Skeletal muscle tissue (tissue), 4 donors: ENCODE results near the gene LDHA. TPM values are rescaled to one million over a fixed set of nuclear protein-coding genes. Genes with fewer than 3 reads are reported as not detected.

ENCODE experiments used
- H3K27ac ChIP-seq: one replicate; pipeline ENCODE4 v1.7.0; 2013; ENCODE audit warnings: mild to moderate bottlenecking, low read depth, low read length, inconsistent platforms
- H3K27me3 ChIP-seq, 3 donors: one replicate each; pipeline ENCODE4 v1.7.0; 2013; ENCODE audit warnings: low read length in 3 of 3; ENCODE audit not compliant: control insufficient read depth in 3 of 3, insufficient read depth in 3 of 3
- H3K36me3 ChIP-seq, 3 donors: one replicate each; pipeline ENCODE4 v1.7.0; 2013; ENCODE audit warnings: low read length in 3 of 3; ENCODE audit not compliant: control insufficient read depth in 3 of 3, insufficient read depth in 3 of 3
- H3K4me1 ChIP-seq, 3 donors: one replicate each; pipeline ENCODE4 v1.7.0; 2013; ENCODE audit warnings: low read length in 3 of 3, mild to moderate bottlenecking in 3 of 3; ENCODE audit not compliant: control insufficient read depth in 3 of 3, insufficient read depth in 3 of 3
- H3K4me3 ChIP-seq, 3 donors: one replicate each; pipeline ENCODE4 v1.7.0; 2013; ENCODE audit warnings: low read length in 3 of 3
- H3K9ac ChIP-seq, 3 donors: one replicate each; pipeline ENCODE4 v1.7.0; 2013; ENCODE audit warnings: low read length in 3 of 3, mild to moderate bottlenecking in 3 of 3, moderate library complexity in 2 of 3, low read depth in 1 of 3
- H3K9me3 ChIP-seq, 3 donors: one replicate each; pipeline ENCODE4 v1.7.0; 2013; ENCODE audit warnings: low read length in 3 of 3; ENCODE audit not compliant: control insufficient read depth in 3 of 3
- total RNA-seq: library from RNA; depleted of rRNA; stranded (reverse); fragments of >200 nt; gene quantifications from one replicate; pipeline ENCODE4 v1.2.3, GENCODE V29; 2014
- donor health status: Osteomylitis.

Gene LDHA
- total RNA-seq, 1 donor from 2014 or later: 390 TPM

GRCh38 chr11:18369398-18369797 lies 25.0 kb upstream of the LDHA start:
- H3K4me1 ChIP-seq: peaks cover 0 to 6% (median 0%) of the 10 kb centered on the region in 3 donors
- peak overlapping the region; percentile 21 for H3K27ac ChIP-seq
- peaks cover 13 to 18% (median 17%) of the 10 kb centered on the region in 3 donors for H3K36me3 ChIP-seq
- H3K9me3 ChIP-seq: no peaks in the 10 kb centered on the region
- no peak overlapping the region for H3K4me3 ChIP-seq
- H3K27me3 ChIP-seq: no peaks in the 10 kb centered on the region
- H3K9ac ChIP-seq: no peak overlapping the region

GRCh38 chr11:18371279-18371678 lies 23.1 kb upstream of the LDHA start:
- H3K36me3 ChIP-seq: peaks cover 0 to 7% (median 2%) of the 10 kb centered on the region in 3 donors
- H3K27me3 ChIP-seq: no peaks in the 10 kb centered on the region
- H3K4me1 ChIP-seq: peaks cover 0 to 6% (median 0%) of the 10 kb centered on the region in 3 donors
- H3K27ac ChIP-seq: no peak overlapping the region
- no peak overlapping the region for H3K9ac ChIP-seq
- no peak overlapping the region for H3K4me3 ChIP-seq
- H3K9me3 ChIP-seq: no peaks in the 10 kb centered on the region

- Histone ChIP-seq H3K9ac (no peak overlapping the region), H3K4me3 (no peak overlapping the region), H3K27me3 (no peaks in the 10 kb centered on the region), H3K36me3 (peaks cover 0 to 2% (median 0%) of the 10 kb centered on the region in 3 donors), H3K27ac (no peak overlapping the region), H3K4me1 (peaks cover 0 to 6% (median 0%) of the 10 kb centered on the region in 3 donors), H3K9me3 (no peaks in the 10 kb centered on the region)
Measured at GRCh38 chr11:18372201-18372600, 22.2 kb upstream of the LDHA start.

- Histone ChIP-seq H3K4me3 (no peak overlapping the region), H3K27me3 (no peaks in the 10 kb centered on the region), H3K36me3 (no peaks in the 10 kb centered on the region), H3K9me3 (no peaks in the 10 kb centered on the region), H3K9ac (no peak overlapping the region), H3K4me1 (no peaks in the 10 kb centered on the region), H3K27ac (no peak overlapping the region)
Measured at GRCh38 chr11:18374956-18375355, 19.4 kb upstream of the LDHA start.

GRCh38 chr11:18375941-18376340 lies 18.4 kb upstream of the LDHA start:
- Histone ChIP-seq H3K9ac (no peak overlapping the region), H3K4me3 (no peak overlapping the region), H3K9me3 (no peaks in the 10 kb centered on the region), H3K27me3 (no peaks in the 10 kb centered on the region), H3K4me1 (no peaks in the 10 kb centered on the region), H3K27ac (no peak overlapping the region), H3K36me3 (no peaks in the 10 kb centered on the region)

- Histone ChIP-seq H3K9ac (no peak overlapping the region), H3K9me3 (no peaks in the 10 kb centered on the region), H3K4me1 (peaks cover 16 to 18% (median 16%) of the 10 kb centered on the region in 3 donors), H3K36me3 (no peaks in the 10 kb centered on the region), H3K4me3 (no peak overlapping the region), H3K27ac (no peak overlapping the region), H3K27me3 (no peaks in the 10 kb centered on the region)
Measured at GRCh38 chr11:18379201-18379600, 15.2 kb upstream of the LDHA start.

GRCh38 chr11:18383388-18384156 lies 10.8 kb upstream of the LDHA start:
- Histone ChIP-seq H3K9me3 (no peaks in the 10 kb centered on the region), H3K27ac (peak overlapping the region; percentile 95), H3K27me3 (no peaks in the 10 kb centered on the region), H3K9ac (peak overlapping the region; percentile 46 to 78 (median 76)), H3K4me3 (peak overlapping the region; percentile 41 to 61 (median 45)), H3K4me1 (peaks cover 22 to 24% (median 22%) of the 10 kb centered on the region in 3 donors), H3K36me3 (no peaks in the 10 kb centered on the region)

- peak overlapping the region; percentile 40 to 45 (median 41) for H3K4me3 ChIP-seq
- H3K9me3 ChIP-seq: no peaks in the 10 kb centered on the region
- peak overlapping the region; percentile 46 to 78 (median 76) for H3K9ac ChIP-seq
- peak overlapping the region; percentile 95 for H3K27ac ChIP-seq
- no peaks in the 10 kb centered on the region for H3K27me3 ChIP-seq
- H3K4me1 ChIP-seq: peaks cover 22 to 24% (median 22%) of the 10 kb centered on the region in 3 donors
- no peaks in the 10 kb centered on the region for H3K36me3 ChIP-seq
Measured at GRCh38 chr11:18384157-18384641, 10.2 kb upstream of the LDHA start.

GRCh38 chr11:18390088-18390487 lies 4.3 kb upstream of the LDHA start:
- no peaks in the 10 kb centered on the region for H3K9me3 ChIP-seq
- H3K27me3 ChIP-seq: no peaks in the 10 kb centered on the region
- H3K4me1 ChIP-seq: peaks cover 6 to 13% (median 6%) of the 10 kb centered on the region in 3 donors
- H3K4me3 ChIP-seq: no peak overlapping the region
- H3K9ac ChIP-seq: no peak overlapping the region
- peaks cover 0 to under 1% (median 0%) of the 10 kb centered on the region in 3 donors for H3K36me3 ChIP-seq
- no peak overlapping the region for H3K27ac ChIP-seq
